Left lobe of liver (tissue), 2 donors: Measurements from ENCODE around the gene TNNI3. TPM values are rescaled to one million over a fixed set of nuclear protein-coding genes. Genes with fewer than 3 reads are reported as not detected.
A peak's percentile ranks its signal among the peaks of the same experiment; 100 is the strongest.
"Not testable (repeated sequence)": the region's sequence is repeated elsewhere in the genome, so short reads cannot be mapped to it uniquely, and the experiment has no call there.

Source experiments
- ATAC-seq: fragments of 200-7000 bp; cut with Tn5 transposase; one replicate; pipeline ENCODE4 v1.9.1; 2020; ENCODE audit warnings: mild to moderate bottlenecking, moderate library complexity
- DNase-seq: peaks from one replicate; pipeline ENCODE4 v3.0.0-alpha.2; 2020; ENCODE audit warnings: low spot score
- total RNA-seq: library from RNA; stranded (reverse); gene quantifications from one replicate; pipeline ENCODE4 v1.2.1, GENCODE V29; 2021
- donor health status: DM: no; HTN: no; CAD: no; lungs with moderate emphysema.
- donor health status: DM: no; HTN: yes; CAD: no.

Gene TNNI3
- total RNA-seq, 1 donor from 2014 or later, result not detected

GRCh38 chr19:55173714-55174409 is 16.3 kb upstream of the TNNI3 start:
- peak; percentile 66 for ATAC-seq
- DNase-seq, result no peak

GRCh38 chr19:55173186-55173713 is 15.7 kb upstream of the TNNI3 start:
- ATAC-seq (no peak), DNase-seq (no peak)

GRCh38 chr19:55172741-55173140 is 15.2 kb upstream of the TNNI3 start:
- ATAC-seq (no peak), DNase-seq (no peak)

DNA sequence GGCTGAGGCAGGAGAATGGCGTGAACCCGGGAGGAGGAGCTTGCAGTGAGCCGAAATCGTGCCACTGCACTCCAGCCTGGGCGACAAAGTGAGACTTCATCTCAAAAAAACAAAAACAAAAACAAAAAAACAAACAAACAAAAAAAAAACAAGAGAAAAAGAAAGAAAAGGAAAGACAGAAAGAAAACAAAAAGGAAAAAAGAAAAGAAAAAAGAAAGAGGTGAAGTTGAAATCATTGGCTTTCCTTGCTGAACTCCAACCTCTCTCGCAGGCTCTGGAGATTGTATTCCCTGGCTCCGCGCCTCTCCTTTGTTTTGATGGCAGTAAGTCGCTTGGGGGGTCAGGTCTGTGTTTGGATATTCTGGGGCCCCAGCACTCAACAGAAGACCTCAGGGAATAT is 14.8 kb upstream of the TNNI3 start:
- not testable (repeated sequence) for DNase-seq, ATAC-seq

DNA sequence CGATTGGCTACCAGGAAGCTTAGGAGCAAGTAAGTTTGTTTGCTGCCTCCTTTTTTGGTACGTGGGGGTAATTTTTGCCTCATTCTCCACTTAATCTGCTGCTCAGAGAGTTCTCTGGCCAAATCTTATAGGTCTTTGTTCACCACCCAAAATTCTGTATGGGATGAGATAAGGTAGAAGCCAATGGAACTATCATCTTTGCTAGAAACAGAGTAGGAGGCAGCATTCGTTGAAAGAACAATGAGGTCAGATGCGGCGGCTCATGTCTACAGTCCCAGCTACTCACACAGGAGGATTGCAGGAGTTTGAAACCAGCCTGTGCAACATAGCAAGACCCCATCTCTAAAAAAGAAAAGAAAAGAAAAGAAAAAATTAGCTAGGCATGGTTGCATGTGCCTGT is 13.9 kb upstream of the TNNI3 start:
- DNase-seq (no peak), ATAC-seq (no peak)

GRCh38 chr19:55169136-55169535 is 11.6 kb upstream of the TNNI3 start:
- DNase-seq (no peak), ATAC-seq (no peak)

DNA sequence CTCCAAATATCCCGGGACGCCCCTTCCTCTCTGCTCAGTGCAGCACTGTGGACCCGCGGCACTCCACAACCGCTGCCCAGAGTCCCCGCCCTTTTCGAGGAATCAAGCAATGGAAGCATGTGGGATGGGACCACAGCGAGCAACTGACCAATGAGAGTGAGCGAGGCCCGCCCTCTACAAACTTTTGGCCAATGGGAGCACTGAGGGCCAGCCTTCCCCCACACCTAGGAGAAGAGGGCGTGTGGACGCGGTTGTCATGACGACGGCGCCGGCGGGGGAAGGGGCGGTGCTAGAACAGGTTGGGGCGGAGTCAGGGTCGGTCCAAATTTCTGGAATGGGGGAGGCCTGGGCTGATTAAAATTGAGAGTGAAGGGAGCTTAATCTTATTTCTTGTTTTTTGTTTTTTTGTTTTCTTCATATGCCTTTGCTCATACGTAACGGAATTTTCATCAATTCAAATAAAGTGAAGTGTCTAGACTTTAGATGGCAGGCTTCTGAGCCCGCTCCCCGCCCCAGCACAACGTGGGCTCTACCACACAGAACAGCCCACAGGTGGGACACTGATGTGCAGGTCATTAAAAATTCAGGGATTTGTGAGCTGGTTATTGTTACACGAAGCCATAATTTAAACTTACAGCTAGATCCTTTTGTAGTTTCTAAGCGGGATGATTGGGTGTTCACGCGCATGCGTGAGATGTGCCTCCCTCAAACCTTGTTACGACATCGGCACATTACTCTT is 9.2 kb upstream of the TNNI3 start, which contains the start of gene DNAAF3:
DNAAF3 (minus strand) TSS at position 84 of the 739 bp plus-strand sequence. CDS start 200 bp downstream, outside the sequence.
- DNase-seq, result peak; percentile 86
- peak; percentile 96 for ATAC-seq

- no peak for DNase-seq
- peak; percentile 62 for ATAC-seq
Measured at GRCh38 chr19:55165952-55166529, 8.5 kb upstream of the TNNI3 start.

GRCh38 chr19:55161571-55162322 is 4.2 kb upstream of the TNNI3 start:
- DNase-seq, result no peak
- ATAC-seq, result no peak

GRCh38 chr19:55160986-55161365 is 3.4 kb upstream of the TNNI3 start:
- DNase-seq, result no peak
- ATAC-seq, result no peak

- DNase-seq (peak; percentile 73), ATAC-seq (peak; percentile 95)
Measured at GRCh38 chr19:55160128-55160985, 2.8 kb upstream of the TNNI3 start.

DNA sequence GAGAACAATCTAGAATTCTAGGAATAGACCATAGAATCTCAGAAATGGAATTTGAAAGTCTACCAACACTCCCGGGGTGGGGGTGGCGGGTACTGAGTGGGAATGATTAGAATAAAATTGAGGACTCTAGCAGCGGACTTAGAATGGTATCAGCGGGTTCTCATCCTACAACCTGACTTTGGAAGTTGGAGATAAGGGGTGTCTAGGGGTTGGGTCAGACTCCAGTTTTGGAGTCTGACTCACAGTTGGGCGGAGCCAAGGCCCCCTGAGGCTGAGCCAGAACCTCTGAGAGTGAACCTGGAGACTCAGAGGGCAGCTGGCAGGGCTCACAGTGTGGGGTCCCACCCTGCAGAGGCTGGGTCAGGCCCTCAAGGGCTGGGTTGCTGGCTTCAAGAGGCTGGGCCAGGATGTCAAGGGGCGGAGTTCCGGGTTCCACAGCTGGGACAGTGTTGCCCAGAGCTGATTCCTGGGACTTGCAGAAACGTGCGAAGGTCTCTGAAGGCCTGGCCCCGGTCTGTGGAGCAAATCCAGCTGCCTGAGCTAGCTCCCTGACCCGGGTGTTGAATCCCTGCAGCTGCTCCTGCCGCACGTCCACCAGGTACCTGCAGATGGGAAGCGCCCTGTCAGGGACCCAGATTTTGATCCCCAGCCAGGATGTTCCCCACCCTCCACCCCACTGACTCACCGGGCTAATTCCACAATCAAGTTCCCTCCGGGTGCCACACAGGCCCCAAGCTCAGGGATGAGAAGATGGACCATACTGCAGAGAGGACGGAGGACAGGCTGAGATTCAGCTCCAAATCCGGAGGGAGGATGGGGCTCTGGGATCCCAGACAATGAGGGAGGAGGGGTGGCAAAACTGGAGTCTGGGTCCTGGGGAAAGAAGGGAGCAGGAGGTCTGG is 1.6 kb upstream of the TNNI3 start:
- ATAC-seq (no peak), DNase-seq (no peak)

GRCh38 chr19:55158423-55158822 is 891 bp upstream of the TNNI3 start:
- no peak for DNase-seq
- no peak for ATAC-seq

GRCh38 chr19:55156202-55157063 is 1.1 kb downstream of the TNNI3 start:
- DNase-seq (no peak), ATAC-seq (no peak)

DNA sequence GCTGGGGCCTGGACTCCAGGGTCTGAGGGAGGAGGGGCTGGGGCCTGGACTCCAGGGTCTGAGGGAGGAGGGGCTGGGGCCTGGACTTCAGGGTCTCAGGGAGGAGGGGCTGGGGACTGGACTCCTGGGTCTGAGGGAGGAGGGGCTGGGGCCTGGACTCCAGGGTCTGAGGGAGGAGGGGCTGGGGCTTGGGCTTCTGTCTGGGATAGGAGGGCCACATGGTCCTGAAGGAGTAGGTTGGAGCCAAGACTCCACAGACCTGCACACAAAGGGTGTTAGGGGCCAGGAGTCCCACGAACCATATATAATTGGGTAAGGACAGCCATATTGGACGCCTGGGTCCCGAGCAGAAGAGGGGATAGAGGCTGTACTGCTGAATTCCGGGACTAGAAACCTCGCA is 1.7 kb downstream of the TNNI3 start:
- not testable (repeated sequence) for ATAC-seq, DNase-seq

GRCh38 chr19:55153652-55154264 is 3.8 kb downstream of the TNNI3 start:
- no peak for ATAC-seq
- DNase-seq, result no peak

- ATAC-seq (no peak), DNase-seq (no peak)
Measured at GRCh38 chr19:55152017-55152416, 5.5 kb downstream of the TNNI3 start.
